Neural progenitor cell (in vitro differentiated cells): ENCODE measurements around the gene SRBD1. TPM values are rescaled to one million over a fixed set of nuclear protein-coding genes. Genes with fewer than 3 reads are reported as not detected.

Source experiments
- DNase-seq: peaks from one replicate; pipeline ENCODE4 v3.0.0-alpha.2; 2016; ENCODE audit warnings: low spot score
- H2AFZ ChIP-seq: fragments of 200-600 bp; sonication (generic); replicated peaks from 2 replicates; pipeline ENCODE4 v1.6.1; 2016; ENCODE audit warnings: antibody characterized with exemption
- H3F3A ChIP-seq: fragments of 200-600 bp; sonication (generic); 2 replicates; pipeline ENCODE4 v1.6.1; 2016; ENCODE audit warnings: antibody characterized with exemption, low read depth
- H3K27ac ChIP-seq: fragments of 200-600 bp; sonication (generic); 2 replicates; pipeline ENCODE4 v1.5.1; 2016; ENCODE audit warnings: mild to moderate bottlenecking
- H3K27me3 ChIP-seq: fragments of 200-600 bp; sonication (generic); 2 replicates; pipeline ENCODE4 v1.6.1; 2016; ENCODE audit warnings: mild to moderate bottlenecking, moderate library complexity
- H3K36me3 ChIP-seq: fragments of 200-600 bp; sonication (generic); 2 replicates; pipeline ENCODE4 v1.5.1; 2016
- H3K4me1 ChIP-seq: fragments of 200-600 bp; sonication (generic); 2 replicates; pipeline ENCODE4 v1.6.1; 2016; ENCODE audit warnings: mixed run types
- H3K4me2 ChIP-seq: fragments of 200-600 bp; sonication (generic); 2 replicates; pipeline ENCODE4 v1.6.1; 2016
- H3K4me3 ChIP-seq: fragments of 200-600 bp; sonication (generic); 2 replicates; pipeline ENCODE4 v1.5.1; 2016
- H3K79me2 ChIP-seq: fragments of 200-600 bp; sonication (generic); 2 replicates; pipeline ENCODE4 v1.6.1; 2016; ENCODE audit warnings: low read depth
- H3K9ac ChIP-seq: fragments of 200-600 bp; sonication (generic); 2 replicates; pipeline ENCODE4 v1.6.1; 2016
- H3K9me3 ChIP-seq: fragments of 200-600 bp; sonication (generic); 2 replicates; pipeline ENCODE4 v1.5.1; 2016; ENCODE audit warnings: low read depth
- H4K20me1 ChIP-seq: fragments of 200-600 bp; sonication (generic); 2 replicates; pipeline ENCODE4 v1.6.1; 2016; ENCODE audit warnings: low read depth
- H3K27ac Mint-ChIP-seq: 3 replicates; pipeline ENCODE4 v1.8.0; 2021; ENCODE audit warnings: mixed read lengths
- H3K27me3 Mint-ChIP-seq: 2 replicates; pipeline ENCODE4 v1.8.0; 2022; ENCODE audit warnings: low read depth, mild to moderate bottlenecking, inconsistent platforms, moderate library complexity, mixed read lengths; ENCODE audit not compliant: insufficient read depth
- H3K36me3 Mint-ChIP-seq: 3 replicates; pipeline ENCODE4 v1.8.0; 2021; ENCODE audit warnings: mixed read lengths
- H3K4me1 Mint-ChIP-seq: 3 replicates; pipeline ENCODE4 v1.8.0; 2021; ENCODE audit warnings: mixed read lengths
- H3K4me3 Mint-ChIP-seq: 3 replicates; pipeline ENCODE4 v1.8.0; 2021; ENCODE audit warnings: mild to moderate bottlenecking, moderate library complexity, mixed read lengths
- H3K9me3 Mint-ChIP-seq: 3 replicates; pipeline ENCODE4 v1.8.0; 2020; ENCODE audit warnings: mixed read lengths
- CTCF ChIP-seq: fragments of 200-600 bp; sonication (generic); IDR thresholded peaks from 2 replicates; pipeline ENCODE4 v1.5.1; 2017; ENCODE audit warnings: antibody characterized with exemption, mild to moderate bottlenecking
- EZH2 ChIP-seq: fragments of 200-600 bp; sonication (generic); IDR thresholded peaks from 2 replicates; pipeline ENCODE4 v1.6.1; 2017; ENCODE audit warnings: antibody characterized with exemption, mild to moderate bottlenecking, moderate library complexity
- EZH2phosphoT487 ChIP-seq: fragments of 200-600 bp; sonication (generic); IDR thresholded peaks from 2 replicates; pipeline ENCODE4 v1.6.1; 2017; ENCODE audit warnings: antibody characterized with exemption
- total RNA-seq: library from RNA; depleted of rRNA; stranded (reverse); fragments of >200 nt; gene quantifications from 2 replicates; pipeline ENCODE4 v1.2.3, GENCODE V29; 2015; ENCODE audit warnings: low replicate concordance

Gene SRBD1
- total RNA-seq, 1 donor from 2014 or later, result 37.2 TPM

GRCh38 chr2:45570671-45571334 lies 40.3 kb downstream of the SRBD1 start:
- Histone ChIP-seq H3K79me2 (no peaks in the 10 kb centered on the region), H3K4me2 (no peak overlapping the region), H3K9me3 (no peaks in the 10 kb centered on the region), H3K27me3 (no peaks in the 10 kb centered on the region), H2AFZ (no peak overlapping the region), H3K9ac (no peak overlapping the region), H3K4me1 (peaks cover 7% of the 10 kb centered on the region), H4K20me1 (no peaks in the 10 kb centered on the region), H3K36me3 (peaks cover 10% of the 10 kb centered on the region), H3K4me3 (no peak overlapping the region), H3K27ac (no peak overlapping the region), H3F3A (no peaks in the 10 kb centered on the region)
- Mint-ChIP-seq H3K36me3 (peaks cover 23% of the 10 kb centered on the region), H3K4me1 (peaks cover 28% of the 10 kb centered on the region), H3K9me3 (peaks cover 5% of the 10 kb centered on the region), H3K4me3 (no peak overlapping the region), H3K27ac (no peak overlapping the region), H3K27me3 (no peaks in the 10 kb centered on the region)
- TF ChIP-seq EZH2phosphoT487, result no peak
- TF ChIP-seq CTCF, result no peak
- TF ChIP-seq EZH2, result no peak
- peak; percentile 6 for DNase-seq

- H3F3A ChIP-seq, result no peaks in the 10 kb centered on the region
- H3K27ac Mint-ChIP-seq, result no peak overlapping the region
- peaks cover 10% of the 10 kb centered on the region for H3K36me3 ChIP-seq
- no peak overlapping the region for H3K4me3 ChIP-seq
- H3K4me1 ChIP-seq, result peaks cover 7% of the 10 kb centered on the region
- H3K79me2 ChIP-seq, result no peaks in the 10 kb centered on the region
- peaks cover 15% of the 10 kb centered on the region for H3K4me1 Mint-ChIP-seq
- no peak for DNase-seq
- H3K9me3 Mint-ChIP-seq, result peaks cover 5% of the 10 kb centered on the region
- H3K27ac ChIP-seq, result no peak overlapping the region
- peaks cover 23% of the 10 kb centered on the region for H3K36me3 Mint-ChIP-seq
- TF ChIP-seq EZH2 (no peak), EZH2phosphoT487 (no peak), CTCF (no peak)
- no peaks in the 10 kb centered on the region for H4K20me1 ChIP-seq
- H3K27me3 ChIP-seq, result no peaks in the 10 kb centered on the region
- H3K9me3 ChIP-seq, result peaks cover under 1% of the 10 kb centered on the region
- no peak overlapping the region for H2AFZ ChIP-seq
- no peak overlapping the region for H3K9ac ChIP-seq
- H3K4me3 Mint-ChIP-seq, result no peak overlapping the region
- no peaks in the 10 kb centered on the region for H3K27me3 Mint-ChIP-seq
- H3K4me2 ChIP-seq, result no peak overlapping the region
Observed at GRCh38 chr2:45568935-45569334, 42.1 kb downstream of the SRBD1 start.

- no peaks in the 10 kb centered on the region for H3K27me3 ChIP-seq
- H3K9ac ChIP-seq, result no peak overlapping the region
- H4K20me1 ChIP-seq, result no peaks in the 10 kb centered on the region
- no peaks in the 10 kb centered on the region for H3K79me2 ChIP-seq
- peaks cover 7% of the 10 kb centered on the region for H3K4me1 ChIP-seq
- no peak overlapping the region for H3K4me3 ChIP-seq
- DNase-seq, result no peak
- Mint-ChIP-seq H3K36me3 (peaks cover 21% of the 10 kb centered on the region), H3K27ac (no peak overlapping the region), H3K9me3 (peaks cover 5% of the 10 kb centered on the region), H3K27me3 (no peaks in the 10 kb centered on the region), H3K4me1 (peaks cover 10% of the 10 kb centered on the region), H3K4me3 (no peak overlapping the region)
- H3F3A ChIP-seq, result no peaks in the 10 kb centered on the region
- H3K4me2 ChIP-seq, result no peak overlapping the region
- H3K27ac ChIP-seq, result no peak overlapping the region
- H3K36me3 ChIP-seq, result peaks cover 6% of the 10 kb centered on the region
- H2AFZ ChIP-seq, result no peak overlapping the region
- no peak for TF ChIP-seq CTCF
- no peak for TF ChIP-seq EZH2phosphoT487
- no peak for TF ChIP-seq EZH2
- peaks cover 4% of the 10 kb centered on the region for H3K9me3 ChIP-seq
Observed at GRCh38 chr2:45567974-45568789, 42.9 kb downstream of the SRBD1 start.
